H1 (cell line): ENCODE data around the gene WDR54. TPM values are rescaled to one million over a fixed set of nuclear protein-coding genes. Genes with fewer than 3 reads are reported as not detected.

Source experiments
- CTCF ChIA-PET: fragments of 300-600 bp; sonication (Branson Sonifier 250); formaldehyde crosslinking; loops from one replicate; lab custom pipeline; 2021; ENCODE audit not compliant: partially characterized antibody; lab: Charles Lee
- POLR2A ChIA-PET: fragments of 300-600 bp; sonication (Branson Sonifier 250); formaldehyde crosslinking; loops from one replicate; lab custom pipeline; 2021; ENCODE audit warnings: inconsistent platforms; ENCODE audit not compliant: partially characterized antibody; lab: Charles Lee
- DNase-seq, 2 experiments: peaks; one replicate each; pipeline versions ENCODE4 v3.0.0 to v3.0.0-alpha.2; 2010 to 2022; ENCODE audit warnings: low spot score in 2 of 2, low read depth in 1 of 2, mixed read lengths in 1 of 2
- FAIRE-seq: peaks from 2 replicates; lab custom pipeline; 2011; peaks lifted over from hg19 to GRCh38; lab: Jason Lieb, UNC
- H2AFZ ChIP-seq: 2 replicates; pipeline ENCODE4 v1.8.1; 2012; ENCODE audit warnings: low read length, inconsistent platforms
- H2AK5ac ChIP-seq: 2 replicates; pipeline ENCODE4 v1.6.1; 2013; ENCODE audit warnings: low read depth, low read length
- H2BK120ac ChIP-seq: replicated peaks from 2 replicates; pipeline ENCODE3; 2013; ENCODE audit warnings: low read depth, low read length, inconsistent platforms
- H2BK12ac ChIP-seq: 2 replicates; pipeline ENCODE4 v1.6.1; 2013; ENCODE audit warnings: low read depth, low read length
- H2BK15ac ChIP-seq: 2 replicates; pipeline ENCODE4 v1.6.1; 2013; ENCODE audit warnings: low read length
- H2BK20ac ChIP-seq: 2 replicates; pipeline ENCODE4 v1.6.1; 2013; ENCODE audit warnings: low read length
- H2BK5ac ChIP-seq: 2 replicates; pipeline ENCODE4 v1.6.1; 2013; ENCODE audit warnings: low read depth, low read length
- H3K14ac ChIP-seq: 2 replicates; pipeline ENCODE4 v1.6.1; 2013; ENCODE audit warnings: inconsistent platforms; ENCODE audit not compliant: insufficient read length
- H3K18ac ChIP-seq: 2 replicates; pipeline ENCODE4 v1.6.1; 2013; ENCODE audit warnings: low read length; ENCODE audit errors: extremely low read depth
- H3K23ac ChIP-seq: 2 replicates; pipeline ENCODE4 v1.6.1; 2013; ENCODE audit warnings: inconsistent platforms; ENCODE audit not compliant: insufficient read length
- H3K23me2 ChIP-seq: 2 replicates; pipeline ENCODE4 v1.6.1; 2013; ENCODE audit warnings: low read depth, low read length
- H3K27ac ChIP-seq: 2 replicates; pipeline ENCODE4 v1.6.1; 2011; ENCODE audit warnings: low read depth, low read length, inconsistent platforms
- H3K27me3 ChIP-seq, 4 experiments: replicated peaks in 1 of 4; 1 replicate in 1 of 4; 2 replicates in 3 of 4; pipeline versions ENCODE4 v1.6.1 to v1.8.1; 2011 to 2013; ENCODE audit warnings: low read length in 3 of 4, mild to moderate bottlenecking in 3 of 4, inconsistent platforms in 2 of 4, mixed read lengths in 2 of 4, moderate library complexity in 1 of 4; ENCODE audit not compliant: control insufficient read depth in 3 of 4, insufficient read depth in 3 of 4; ENCODE audit errors: extremely low read depth in 1 of 4
- H3K36me3 ChIP-seq, 4 experiments: 2 replicates each; pipeline versions ENCODE4 v1.6.1 to v1.8.1; 2011 to 2013; ENCODE audit warnings: mild to moderate bottlenecking in 4 of 4, low read length in 3 of 4, moderate library complexity in 2 of 4, control low read depth in 1 of 4, inconsistent platforms in 1 of 4; ENCODE audit not compliant: insufficient read depth in 4 of 4, control insufficient read depth in 2 of 4
- H3K4ac ChIP-seq: replicated peaks from 2 replicates; pipeline ENCODE3; 2013; ENCODE audit warnings: low read length, low read depth, mixed read lengths, inconsistent platforms; ENCODE audit not compliant: insufficient read length
- H3K4me1 ChIP-seq, 4 experiments: replicated peaks in 1 of 4; 1 replicate in 1 of 4; 2 replicates in 3 of 4; pipeline versions ENCODE4 v1.6.1 to v1.8.1; 2011 to 2013; ENCODE audit warnings: low read length in 3 of 4, inconsistent platforms in 2 of 4, mixed read lengths in 1 of 4; ENCODE audit not compliant: insufficient read depth in 4 of 4, control insufficient read depth in 3 of 4
- H3K4me2 ChIP-seq, 2 experiments: 2 replicates each; pipeline versions ENCODE4 v1.6.1 to v1.8.1; 2011 to 2013; ENCODE audit warnings: low read depth in 2 of 2, low read length in 2 of 2, control low read depth in 1 of 2, inconsistent platforms in 1 of 2, mild to moderate bottlenecking in 1 of 2; ENCODE audit not compliant: insufficient read depth in 1 of 2
- H3K4me3 ChIP-seq, 4 experiments: fragments of 200-600, 300-600 bp in 1 of 4; sonication (generic), shearing (Covaris generic), sonication (Bioruptor Twin) in 1 of 4; 2 replicates each; pipeline versions ENCODE4 v1.5.1 to v1.8.1; 2011 to 2016; ENCODE audit warnings: low read length in 4 of 4, low read depth in 3 of 4, control low read depth in 2 of 4, inconsistent platforms in 2 of 4, mild to moderate bottlenecking in 2 of 4, mixed read lengths in 1 of 4, moderate library complexity in 1 of 4; ENCODE audit not compliant: insufficient read depth in 2 of 4; ENCODE audit errors: extremely low read depth in 1 of 4
- H3K56ac ChIP-seq: replicated peaks from 2 replicates; pipeline ENCODE3; 2013; ENCODE audit warnings: low read depth, mild to moderate bottlenecking, mixed read lengths, low read length, inconsistent platforms; ENCODE audit not compliant: insufficient read length
- H3K79me1 ChIP-seq: 2 replicates; pipeline ENCODE4 v1.6.1; 2013; ENCODE audit warnings: low read depth, low read length, control low read depth
- H3K79me2 ChIP-seq, 2 experiments: 2 replicates each; pipeline versions ENCODE4 v1.6.1 to v1.8.1; 2012 to 2013; ENCODE audit warnings: low read length in 2 of 2, mild to moderate bottlenecking in 2 of 2, inconsistent platforms in 1 of 2; ENCODE audit not compliant: insufficient read depth in 2 of 2, control insufficient read depth in 1 of 2
- H3K9ac ChIP-seq, 4 experiments: replicated peaks in 1 of 4; 1 replicate in 1 of 4; 2 replicates in 3 of 4; pipeline versions ENCODE4 v1.6.1 to v1.8.1; 2011 to 2013; ENCODE audit warnings: low read depth in 3 of 4, low read length in 3 of 4, control low read depth in 2 of 4, mild to moderate bottlenecking in 2 of 4, moderate library complexity in 2 of 4, inconsistent platforms in 1 of 4; ENCODE audit errors: extremely low read depth in 1 of 4
- H3K9me3 ChIP-seq, 2 experiments: 2 replicates each; pipeline versions ENCODE4 v1.6.1 to v1.8.1; 2012 to 2013; ENCODE audit warnings: mild to moderate bottlenecking in 2 of 2, moderate library complexity in 2 of 2, control low read depth in 1 of 2, inconsistent platforms in 1 of 2, low read depth in 1 of 2, low read length in 1 of 2, mixed read lengths in 1 of 2; ENCODE audit not compliant: insufficient read depth in 2 of 2
- H4K20me1 ChIP-seq, 2 experiments: replicated peaks in 1 of 2; 2 replicates each; pipeline versions ENCODE3 to v1.8.1; 2011 to 2013; ENCODE audit warnings: inconsistent platforms in 2 of 2, low read length in 2 of 2, mild to moderate bottlenecking in 1 of 2; ENCODE audit not compliant: insufficient read depth in 2 of 2, control insufficient read depth in 1 of 2
- H4K5ac ChIP-seq: 2 replicates; pipeline ENCODE4 v1.6.1; 2013; ENCODE audit warnings: low read length, low read depth, mixed read lengths, inconsistent platforms; ENCODE audit not compliant: insufficient read length
- H4K8ac ChIP-seq: 2 replicates; pipeline ENCODE4 v1.8.0; 2013; ENCODE audit warnings: mild to moderate bottlenecking, moderate library complexity, low read length, inconsistent platforms; ENCODE audit not compliant: insufficient read depth; ENCODE audit errors: extremely low read depth
- H4K91ac ChIP-seq: replicated peaks from 2 replicates; pipeline ENCODE3; 2013; ENCODE audit warnings: low read length, mixed read lengths, inconsistent platforms; ENCODE audit not compliant: insufficient read length
- ASH2L ChIP-seq: fragments of 200-600, 300-600 bp; sonication (generic); IDR thresholded peaks from one replicate; pipeline ENCODE4 v1.7.1; 2017; ENCODE audit warnings: low read length
- CBX5 ChIP-seq: fragments of 300-800, 300-1000 bp; sonication (generic); IDR thresholded peaks from 2 replicates; pipeline ENCODE4 v1.7.1; 2016; ENCODE audit warnings: antibody characterized with exemption, low read length, low read depth
- JUN ChIP-seq: IDR thresholded peaks from 2 replicates; pipeline ENCODE4 v1.6.1; 2011; ENCODE audit warnings: low read depth, mild to moderate bottlenecking, improper control_type of control experiment, low read length
- KDM1A ChIP-seq: fragments of 200-600, 300-600 bp; sonication (generic); IDR thresholded peaks from 2 replicates; pipeline ENCODE4 v1.7.1; 2016; ENCODE audit warnings: mild to moderate bottlenecking, low read length, borderline replicate concordance
- POLR2AphosphoS5 ChIP-seq: IDR thresholded peaks from 2 replicates; pipeline ENCODE4 v1.6.1; 2011; ENCODE audit warnings: low read depth, low read length
- POU5F1 ChIP-seq: IDR thresholded peaks from 2 replicates; pipeline ENCODE4 v1.6.1; 2011; ENCODE audit warnings: low read depth, mild to moderate bottlenecking, low read length, moderate library complexity
- RFX5 ChIP-seq: IDR thresholded peaks from 2 replicates; pipeline ENCODE4 v1.6.1; 2011; ENCODE audit warnings: low read depth, low read length, improper control_type of control experiment, borderline replicate concordance
- SP1 ChIP-seq: IDR thresholded peaks from 2 replicates; pipeline ENCODE4 v1.6.1; 2011; ENCODE audit warnings: low read depth, low read length
- SP4 ChIP-seq: IDR thresholded peaks from 2 replicates; pipeline ENCODE4 v1.6.1; 2012; ENCODE audit warnings: low read length, inconsistent platforms
- WGBS, 2 experiments: shearing (Covaris generic) in 1 of 2; methylation state at CpG; one replicate each; pipeline versions ENCODE4 v1.1.6 to v1.1.7; 2013 to 2015; ENCODE audit warnings: low lambda C conversion rate in 2 of 2, mixed read lengths in 2 of 2, inconsistent platforms in 1 of 2, low coverage in 1 of 2, missing lambda C conversion rate in 1 of 2; ENCODE audit not compliant: insufficient replicate concordance in 2 of 2, insufficient coverage in 1 of 2, insufficient read length in 1 of 2; ENCODE audit errors: extremely low coverage in 1 of 2, missing lambda C conversion rate in 1 of 2; 5-methylcytosine and 5-hydroxymethylcytosine counted together
- polyA plus RNA-seq, 7 experiments: library from polyadenylated mRNA; depleted of rRNA in 3 of 7; stranded (reverse) in 5 of 7; unstranded in 2 of 7; fragments of >200 nt in 5 of 7; fragments of 200-250 nt in 2 of 7; gene quantifications; 1 replicate in 5 of 7; 2 replicates in 1 of 7; 4 replicates in 1 of 7; pipeline versions ENCODE4 v1.2.1 to v1.2.3, GENCODE V29; 2011 to 2013; ENCODE audit warnings: missing spikeins in 2 of 7, mixed read lengths in 2 of 7
- total RNA-seq: library from RNA; stranded (reverse); fragmentation: NEBNext Ultra II Directional; extraction: Animal tissue kit (Norgen Biotek cat#: 25700); gene quantifications from 2 replicates; pipeline ENCODE4 v1.2.1, GENCODE V29; 2021
- TF ChIP-seq, protein P1 (sequence below): IDR thresholded peaks from 2 replicates; pipeline ENCODE4 v1.6.1; 2012; ENCODE audit warnings: inconsistent platforms
- TF ChIP-seq, protein P2 (sequence below): IDR thresholded peaks from 2 replicates; pipeline ENCODE4 v1.6.1; 2012; ENCODE audit warnings: inconsistent platforms

Gene WDR54
- total and polyA plus RNA-seq, 2 of the 8 experiments (the other 6 are each of a cell fraction or from before 2014, with no cell fraction given): 41.6 to 125 TPM

DNA sequence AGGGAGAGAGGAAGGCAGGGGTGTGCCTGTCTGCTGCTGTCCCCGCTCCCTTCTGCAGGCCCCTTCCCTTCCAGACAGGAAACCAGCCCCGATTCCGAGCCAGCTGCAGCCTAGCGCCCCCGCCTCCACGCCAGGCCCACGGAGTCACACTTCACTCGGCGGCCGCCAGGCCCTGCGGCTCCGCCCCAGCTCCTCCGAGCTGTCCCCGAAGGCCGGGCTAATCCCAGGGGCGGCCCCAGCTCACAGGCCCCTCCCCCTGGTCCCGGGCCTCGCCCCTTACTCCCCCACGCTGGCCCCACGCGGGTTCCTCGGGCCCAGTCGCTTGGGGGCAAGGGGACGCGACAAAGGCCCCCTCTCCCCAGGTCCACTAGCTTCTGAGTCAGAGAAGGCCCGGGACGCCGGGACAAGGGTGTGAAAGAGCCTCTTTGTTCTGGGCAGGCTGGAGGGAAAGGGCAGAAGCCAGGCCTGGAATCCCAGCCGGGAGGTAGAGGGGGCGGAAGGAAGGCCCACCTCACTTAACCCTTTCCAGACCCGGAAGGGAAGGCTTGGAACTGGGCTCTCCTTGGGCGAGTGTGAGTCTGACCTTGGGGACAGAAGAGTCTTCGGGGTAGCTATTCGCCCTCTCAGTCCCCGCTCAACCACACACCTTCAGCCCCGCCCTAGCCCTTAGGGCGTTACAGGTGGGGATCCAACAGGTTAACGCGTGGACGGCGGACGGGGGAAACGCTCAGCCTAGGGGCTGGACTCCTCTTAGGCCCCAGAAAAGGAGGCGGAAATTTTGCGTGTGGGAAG is 19.0 kb downstream of the WDR54 start:
- ChIA-PET POLR2A (interaction anchor here (0.6 to 3.9 kb wide), 24 partner anchors 9 to 179 kb away, joined by 3 to 66 read pairs (median 4); partner anchors contain the start of genes AUP1, C2orf81, CCDC142 and HTRA2), CTCF (interaction anchor here (0.6 to 3.1 kb wide), 14 partner anchors 9 to 106 kb away, joined by 3 to 16 read pairs (median 4); partner anchors contain the start of genes CCDC142, TTC31 and WBP1)
- Histone ChIP-seq H2BK5ac (peak overlapping the region; percentile 79), H3K27me3 (no peaks in the 10 kb centered on the region; a peak in 2 of 7 replicates), H3K4me2 (peak overlapping the region; percentile 68 to 92), H4K91ac (no peak overlapping the region), H3K18ac (peak overlapping the region; percentile 72; the same call in 1 of the 2 replicates), H2BK15ac (no peak overlapping the region; the same call in 1 of the 2 replicates), H3K14ac (no peak overlapping the region), H4K5ac (peak overlapping the region; percentile 92), H3K56ac (peak overlapping the region; percentile 72), H3K4me1 (peaks cover 4 to 24% (median 17%) of the 10 kb centered on the region in 4 experiments; a peak in 6 of 7 replicates), H3K27ac (peak overlapping the region; percentile 87), H4K20me1 (peaks cover 4 to 10% of the 10 kb centered on the region in 2 experiments), H3K79me2 (peaks cover 4 to 35% of the 10 kb centered on the region in 2 experiments; a peak in 2 of 4 replicates), H2BK120ac (no peak overlapping the region), H4K8ac (peak overlapping the region; percentile 97), H3K9me3 (no peaks in the 10 kb centered on the region), H3K23ac (no peak overlapping the region), H3K4me3 (peak overlapping the region; percentile 69 to 90 (median 80)), H3K9ac (peak overlapping the region; percentile 64 to 77 (median 74)), H2AK5ac (no peak overlapping the region), H3K79me1 (peaks cover 13% of the 10 kb centered on the region), H2BK12ac (no peak overlapping the region), H2BK20ac (no peak overlapping the region), H3K23me2 (peaks cover 6% of the 10 kb centered on the region; the same call in 1 of the 2 replicates), H2AFZ (peak overlapping the region; percentile 71; the same call in 1 of the 2 replicates), H3K36me3 (peaks cover 0 to 5% (median 0%) of the 10 kb centered on the region in 4 experiments; a peak in 1 of 8 replicates), H3K4ac (no peak overlapping the region)
- WGBS, 2 experiments: 1% methylated on average over 31 of the region's 45 CpGs; no CpG with 5 or more reads in 1 of the 2 experiments
- FAIRE-seq: no peak
- peak in 1 of 2 experiments; percentile 92 for DNase-seq
- TF ChIP-seq, protein P1, sequence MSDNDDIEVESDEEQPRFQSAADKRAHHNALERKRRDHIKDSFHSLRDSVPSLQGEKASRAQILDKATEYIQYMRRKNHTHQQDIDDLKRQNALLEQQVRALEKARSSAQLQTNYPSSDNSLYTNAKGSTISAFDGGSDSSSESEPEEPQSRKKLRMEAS: no peak
- TF ChIP-seq JUN (no peak), SP4 (peak; percentile 77; the same call in 1 of the 2 replicates), POLR2AphosphoS5 (no peak), RFX5 (no peak), ASH2L (peak; percentile 76), KDM1A (no peak), POU5F1 (no peak), SP1 (peak; percentile 81; the same call in 1 of the 2 replicates), CBX5 (no peak)
- TF ChIP-seq, protein P2, sequence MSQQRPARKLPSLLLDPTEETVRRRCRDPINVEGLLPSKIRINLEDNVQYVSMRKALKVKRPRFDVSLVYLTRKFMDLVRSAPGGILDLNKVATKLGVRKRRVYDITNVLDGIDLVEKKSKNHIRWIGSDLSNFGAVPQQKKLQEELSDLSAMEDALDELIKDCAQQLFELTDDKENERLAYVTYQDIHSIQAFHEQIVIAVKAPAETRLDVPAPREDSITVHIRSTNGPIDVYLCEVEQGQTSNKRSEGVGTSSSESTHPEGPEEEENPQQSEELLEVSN: peak; percentile 47; the same call in 1 of the 2 replicates
